Measurements from ENCODE around the gene CHRDL1. TPM values are rescaled to one million over a fixed set of nuclear protein-coding genes. Genes with fewer than 3 reads are reported as not detected.

The CHRDL1 gene, protein sequence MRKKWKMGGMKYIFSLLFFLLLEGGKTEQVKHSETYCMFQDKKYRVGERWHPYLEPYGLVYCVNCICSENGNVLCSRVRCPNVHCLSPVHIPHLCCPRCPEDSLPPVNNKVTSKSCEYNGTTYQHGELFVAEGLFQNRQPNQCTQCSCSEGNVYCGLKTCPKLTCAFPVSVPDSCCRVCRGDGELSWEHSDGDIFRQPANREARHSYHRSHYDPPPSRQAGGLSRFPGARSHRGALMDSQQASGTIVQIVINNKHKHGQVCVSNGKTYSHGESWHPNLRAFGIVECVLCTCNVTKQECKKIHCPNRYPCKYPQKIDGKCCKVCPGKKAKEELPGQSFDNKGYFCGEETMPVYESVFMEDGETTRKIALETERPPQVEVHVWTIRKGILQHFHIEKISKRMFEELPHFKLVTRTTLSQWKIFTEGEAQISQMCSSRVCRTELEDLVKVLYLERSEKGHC
- total RNA-seq (2016; rRNA removed; fragmentation: Illumina TruSeq; extraction: Trizol) (not detected in 2 replicates), polyA plus RNA-seq (2011; rRNA removed) (not detected in 2 replicates), polyA minus RNA-seq (2011; rRNA and poly(A)+ RNA removed; ENCODE audit: low replicate concordance) (not detected in 2 replicates), Bru-seq, nascent RNA (not detected), BruChase-seq, experiment 1, labeled RNA remaining after a 6-hour chase (not detected), BruChase-seq, experiment 2, labeled RNA remaining after a 2-hour chase (not detected)
- not detected in 2 replicates for total RNA-seq (2016; cell fraction: cytosol; rRNA removed; fragmentation: Illumina TruSeq; extraction: Trizol; ENCODE audit: low read depth)
- not detected in 2 replicates for total RNA-seq (2016; cell fraction: insoluble cytoplasmic fraction; rRNA removed; fragmentation: Illumina TruSeq; extraction: Trizol)
- total RNA-seq (2016; cell fraction: membrane; rRNA removed; fragmentation: Illumina TruSeq; extraction: Trizol), result not detected in 2 replicates
- not detected in 2 replicates for total RNA-seq (2016; cell fraction: nucleus; rRNA removed; fragmentation: Illumina TruSeq; extraction: Trizol)
- not detected in 2 replicates for polyA plus RNA-seq (2011; cell fraction: cytosol; rRNA removed)
- not detected in 2 replicates for polyA plus RNA-seq (2011; cell fraction: nucleus; rRNA removed)
- polyA plus RNA-seq (2012), result not detected in 2 replicates
- polyA plus RNA-seq (2016; cell fraction: cytosol; fragmentation: Illumina TruSeq; extraction: Trizol; ENCODE audit: low read depth), result not detected in 2 replicates
- polyA plus RNA-seq (2016; cell fraction: insoluble cytoplasmic fraction; fragmentation: Illumina TruSeq; extraction: Trizol; ENCODE audit: low read depth), result not detected in 2 replicates
- polyA plus RNA-seq (2016; cell fraction: membrane; fragmentation: Illumina TruSeq; extraction: Trizol; ENCODE audit: low read depth), result not detected in 2 replicates
- polyA plus RNA-seq (2016; cell fraction: nucleus; fragmentation: Illumina TruSeq; extraction: Trizol; ENCODE audit: insufficient read depth, low read depth), result not detected in 2 replicates
- not detected in 2 replicates for polyA minus RNA-seq (2011; cell fraction: cytosol; rRNA and poly(A)+ RNA removed)
- not detected in 2 replicates for polyA minus RNA-seq (2011; cell fraction: nucleus; rRNA and poly(A)+ RNA removed)
- long read RNA-seq, experiment 1, result 0 reads
- long read RNA-seq, experiment 2, result 0 reads

DNA sequence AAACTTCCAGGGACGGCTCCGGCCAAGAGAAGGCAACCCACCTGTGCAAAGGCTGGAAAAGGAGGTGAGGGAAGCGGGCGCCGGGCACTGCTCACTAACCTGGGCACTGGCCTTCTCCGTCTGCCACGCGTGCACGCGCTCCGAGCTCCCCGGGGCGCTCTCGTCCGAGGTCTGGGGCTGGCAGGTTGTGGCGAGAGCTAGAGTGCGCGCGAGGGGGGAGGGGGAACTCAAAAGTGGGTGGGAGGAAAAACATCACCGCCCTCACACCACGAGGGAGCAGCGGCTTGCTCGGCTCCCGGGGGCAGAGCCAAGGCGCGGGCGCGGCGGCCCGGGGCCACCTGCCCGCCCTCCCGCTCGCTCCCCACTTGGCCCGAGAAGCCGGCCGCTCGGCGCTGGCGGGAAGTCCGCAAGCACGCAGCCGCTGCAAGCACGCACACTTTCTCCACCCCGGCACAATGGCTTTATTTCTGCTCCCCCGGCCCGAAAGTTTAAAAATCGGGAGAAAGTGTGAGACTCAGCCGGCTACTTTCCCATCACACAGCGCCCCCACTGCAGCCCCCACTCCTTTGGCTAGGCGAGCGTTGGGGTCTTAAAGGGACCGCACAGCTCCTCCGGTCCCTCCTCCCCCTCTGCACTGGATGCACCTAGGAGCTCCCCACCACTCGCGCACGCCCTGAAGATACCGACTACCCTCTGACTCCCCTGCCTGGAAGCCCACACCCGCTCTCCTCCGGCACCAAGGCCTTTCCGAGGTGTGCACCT, at the start of gene CHRDL1:
Gene CHRDL1 (minus strand): TSS at position 173 of the 762 bp plus-strand sequence. CDS start 3,636 bp downstream, outside the sequence.
- no TSS peak for BruUV-seq (replicated peaks)
- no peaks in the 10 kb centered on the region for H3K79me2 ChIP-seq (ENCODE audit: insufficient read depth, low read length)
- no peak within 1 kb of the TSS for H3K9ac ChIP-seq (ENCODE audit: insufficient read depth, low read depth, low read length)
- in situ Hi-C loops (cut with HindIII; ENCODE audit: extremely low pct_ligation_motif_present, low pct_unique_long_range_greater_than_20kb) (no loop called here), intact Hi-C loops (cut with micrococcal nuclease; ENCODE audit: unreplicated experiment) (no loop called here)
- H4K20me1 ChIP-seq (ENCODE audit: insufficient read depth, low read length), result no peaks in the 10 kb centered on the region
- H3K36me3 ChIP-seq (replicated peaks in 1 of 2; ENCODE audit: control insufficient read depth in 1 of 2, insufficient read depth in 2 of 2, low read length in 2 of 2), result no peaks in the 10 kb centered on the region
- ChIA-PET POLR2A (no interaction called here), CTCF (ENCODE audit: low intra/inter-chr PET ratio, low total read pairs) (no interaction called here)
- H3K4me3 ChIP-seq (replicated peaks in 1 of 3; ENCODE audit: insufficient read depth in 1 of 3, low read depth in 2 of 3, low read length in 3 of 3), result peak within 1 kb of the TSS in 1 of 3 experiments; percentile 23; a peak in 1 of 6 replicates
- no peaks in the 10 kb centered on the region for H3K9me3 ChIP-seq (ENCODE audit: low read length)
- ATAC-seq, result peak; percentile 34; the same call in 1 of the 3 replicates
- no peak for DNase-seq (ENCODE audit: low spot score)
- H3K4me1 ChIP-seq (ENCODE audit: insufficient read depth, low read length), result no peaks in the 10 kb centered on the region
- H3K4me2 ChIP-seq (ENCODE audit: low read depth, low read length), result peak within 1 kb of the TSS; percentile 27; the same call in 1 of the 2 replicates
- WGBS (ENCODE audit: low lambda C conversion rate), result no CpG with 5 or more reads among the region's 60 CpGs
- no peak within 1 kb of the TSS for H3K27ac ChIP-seq (ENCODE audit: extremely low read length, insufficient read depth, low read length)
- H3K27me3 ChIP-seq (ENCODE audit: control insufficient read depth in 1 of 2, insufficient read depth in 2 of 2, low read length in 2 of 2), result peaks cover 0 to 9% of the 10 kb centered on the region in 2 experiments; a peak in 2 of 5 replicates
- no peak for FAIRE-seq
- H2AFZ ChIP-seq (ENCODE audit: low read length), result no peak within 1 kb of the TSS
- TF ChIP-seq, protein P1, sequence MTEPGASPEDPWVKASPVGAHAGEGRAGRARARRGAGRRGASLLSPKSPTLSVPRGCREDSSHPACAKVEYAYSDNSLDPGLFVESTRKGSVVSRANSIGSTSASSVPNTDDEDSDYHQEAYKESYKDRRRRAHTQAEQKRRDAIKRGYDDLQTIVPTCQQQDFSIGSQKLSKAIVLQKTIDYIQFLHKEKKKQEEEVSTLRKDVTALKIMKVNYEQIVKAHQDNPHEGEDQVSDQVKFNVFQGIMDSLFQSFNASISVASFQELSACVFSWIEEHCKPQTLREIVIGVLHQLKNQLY (CRISPR knock-in tag; IDR thresholded peaks at IDR 0.05), result no peak
- TF ChIP-seq TMF1 (CRISPR knock-in tag; IDR thresholded peaks at IDR 0.05; ENCODE audit: low read depth), result no peak
- TF ChIP-seq, protein P2, sequence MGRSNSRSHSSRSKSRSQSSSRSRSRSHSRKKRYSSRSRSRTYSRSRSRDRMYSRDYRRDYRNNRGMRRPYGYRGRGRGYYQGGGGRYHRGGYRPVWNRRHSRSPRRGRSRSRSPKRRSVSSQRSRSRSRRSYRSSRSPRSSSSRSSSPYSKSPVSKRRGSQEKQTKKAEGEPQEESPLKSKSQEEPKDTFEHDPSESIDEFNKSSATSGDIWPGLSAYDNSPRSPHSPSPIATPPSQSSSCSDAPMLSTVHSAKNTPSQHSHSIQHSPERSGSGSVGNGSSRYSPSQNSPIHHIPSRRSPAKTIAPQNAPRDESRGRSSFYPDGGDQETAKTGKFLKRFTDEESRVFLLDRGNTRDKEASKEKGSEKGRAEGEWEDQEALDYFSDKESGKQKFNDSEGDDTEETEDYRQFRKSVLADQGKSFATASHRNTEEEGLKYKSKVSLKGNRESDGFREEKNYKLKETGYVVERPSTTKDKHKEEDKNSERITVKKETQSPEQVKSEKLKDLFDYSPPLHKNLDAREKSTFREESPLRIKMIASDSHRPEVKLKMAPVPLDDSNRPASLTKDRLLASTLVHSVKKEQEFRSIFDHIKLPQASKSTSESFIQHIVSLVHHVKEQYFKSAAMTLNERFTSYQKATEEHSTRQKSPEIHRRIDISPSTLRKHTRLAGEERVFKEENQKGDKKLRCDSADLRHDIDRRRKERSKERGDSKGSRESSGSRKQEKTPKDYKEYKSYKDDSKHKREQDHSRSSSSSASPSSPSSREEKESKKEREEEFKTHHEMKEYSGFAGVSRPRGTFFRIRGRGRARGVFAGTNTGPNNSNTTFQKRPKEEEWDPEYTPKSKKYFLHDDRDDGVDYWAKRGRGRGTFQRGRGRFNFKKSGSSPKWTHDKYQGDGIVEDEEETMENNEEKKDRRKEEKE (IDR thresholded peaks at IDR 0.05), result no peak
- TF ChIP-seq, protein P3, sequence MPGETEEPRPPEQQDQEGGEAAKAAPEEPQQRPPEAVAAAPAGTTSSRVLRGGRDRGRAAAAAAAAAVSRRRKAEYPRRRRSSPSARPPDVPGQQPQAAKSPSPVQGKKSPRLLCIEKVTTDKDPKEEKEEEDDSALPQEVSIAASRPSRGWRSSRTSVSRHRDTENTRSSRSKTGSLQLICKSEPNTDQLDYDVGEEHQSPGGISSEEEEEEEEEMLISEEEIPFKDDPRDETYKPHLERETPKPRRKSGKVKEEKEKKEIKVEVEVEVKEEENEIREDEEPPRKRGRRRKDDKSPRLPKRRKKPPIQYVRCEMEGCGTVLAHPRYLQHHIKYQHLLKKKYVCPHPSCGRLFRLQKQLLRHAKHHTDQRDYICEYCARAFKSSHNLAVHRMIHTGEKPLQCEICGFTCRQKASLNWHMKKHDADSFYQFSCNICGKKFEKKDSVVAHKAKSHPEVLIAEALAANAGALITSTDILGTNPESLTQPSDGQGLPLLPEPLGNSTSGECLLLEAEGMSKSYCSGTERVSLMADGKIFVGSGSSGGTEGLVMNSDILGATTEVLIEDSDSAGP (CRISPR knock-in tag; IDR thresholded peaks at IDR 0.05; ENCODE audit: borderline replicate concordance), result peak; percentile 71; the same call in 1 of the 2 replicates
- TF ChIP-seq, protein P4, sequence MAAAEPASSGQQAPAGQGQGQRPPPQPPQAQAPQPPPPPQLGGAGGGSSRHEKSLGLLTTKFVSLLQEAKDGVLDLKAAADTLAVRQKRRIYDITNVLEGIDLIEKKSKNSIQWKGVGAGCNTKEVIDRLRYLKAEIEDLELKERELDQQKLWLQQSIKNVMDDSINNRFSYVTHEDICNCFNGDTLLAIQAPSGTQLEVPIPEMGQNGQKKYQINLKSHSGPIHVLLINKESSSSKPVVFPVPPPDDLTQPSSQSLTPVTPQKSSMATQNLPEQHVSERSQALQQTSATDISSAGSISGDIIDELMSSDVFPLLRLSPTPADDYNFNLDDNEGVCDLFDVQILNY (CRISPR knock-in tag; conservative IDR thresholded peaks at IDR 0.05), result no peak
- TF ChIP-seq, protein P5, sequence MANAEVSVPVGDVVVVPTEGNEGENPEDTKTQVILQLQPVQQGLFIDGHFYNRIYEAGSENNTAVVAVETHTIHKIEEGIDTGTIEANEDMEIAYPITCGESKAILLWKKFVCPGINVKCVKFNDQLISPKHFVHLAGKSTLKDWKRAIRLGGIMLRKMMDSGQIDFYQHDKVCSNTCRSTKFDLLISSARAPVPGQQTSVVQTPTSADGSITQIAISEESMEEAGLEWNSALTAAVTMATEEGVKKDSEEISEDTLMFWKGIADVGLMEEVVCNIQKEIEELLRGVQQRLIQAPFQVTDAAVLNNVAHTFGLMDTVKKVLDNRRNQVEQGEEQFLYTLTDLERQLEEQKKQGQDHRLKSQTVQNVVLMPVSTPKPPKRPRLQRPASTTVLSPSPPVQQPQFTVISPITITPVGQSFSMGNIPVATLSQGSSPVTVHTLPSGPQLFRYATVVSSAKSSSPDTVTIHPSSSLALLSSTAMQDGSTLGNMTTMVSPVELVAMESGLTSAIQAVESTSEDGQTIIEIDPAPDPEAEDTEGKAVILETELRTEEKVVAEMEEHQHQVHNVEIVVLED (CRISPR knock-in tag; IDR thresholded peaks at IDR 0.05; ENCODE audit: borderline replicate concordance), result no peak
